Esophagus squamous epithelium (tissue), 4 donors: ENCODE results near the gene LARP4B.

Experiments used
- POLR2A ChIP-seq, 4 donors: fragments of 450-650 bp; IDR thresholded peaks; one replicate each; pipeline ENCODE4 v1.6.1; 2017; ENCODE audit warnings: antibody characterized with exemption in 4 of 4, mild to moderate bottlenecking in 4 of 4, moderate library complexity in 3 of 4
- TF ChIP-seq, protein P1 (sequence below), 6 experiments: fragments of 450-650 bp in 4 of 6; fragments of 200-600 bp in 2 of 6; sonication (generic) in 2 of 6; IDR thresholded peaks; one replicate each; pipeline ENCODE4 v1.5.1; 2016 to 2019; ENCODE audit warnings: antibody characterized with exemption in 6 of 6, mild to moderate bottlenecking in 4 of 6, moderate library complexity in 4 of 6

DNA sequence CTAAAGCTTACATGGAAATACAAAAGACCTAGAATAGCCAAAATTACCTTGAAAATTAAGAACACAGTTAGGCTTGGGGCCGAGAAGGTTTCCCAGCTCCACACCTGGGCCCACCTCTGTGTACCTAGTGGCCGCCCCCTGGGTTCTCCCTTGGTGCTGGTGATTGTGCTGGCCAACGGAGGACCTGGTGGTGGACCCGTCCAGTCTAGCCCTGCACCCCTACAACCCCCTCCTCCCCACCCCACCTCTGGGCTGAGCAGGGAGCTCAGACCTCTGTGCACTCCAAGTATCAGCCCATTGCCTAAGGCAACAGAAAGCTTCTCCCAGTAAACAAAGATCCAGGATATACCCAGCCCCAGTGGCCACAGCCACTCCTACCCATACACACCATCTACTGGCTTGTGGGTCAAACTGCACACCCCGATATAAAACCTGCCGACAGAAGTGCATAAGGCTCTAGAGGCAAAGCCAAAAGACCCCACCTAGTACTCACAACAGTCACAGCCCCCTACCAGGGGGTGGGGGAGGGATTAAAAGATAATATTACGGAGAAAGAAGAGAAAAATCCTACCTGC lies 137.0 kb downstream of the LARP4B start:
- TF ChIP-seq POLR2A (IDR thresholded peaks at IDR 0.05) = no peak
- TF ChIP-seq, protein P1, sequence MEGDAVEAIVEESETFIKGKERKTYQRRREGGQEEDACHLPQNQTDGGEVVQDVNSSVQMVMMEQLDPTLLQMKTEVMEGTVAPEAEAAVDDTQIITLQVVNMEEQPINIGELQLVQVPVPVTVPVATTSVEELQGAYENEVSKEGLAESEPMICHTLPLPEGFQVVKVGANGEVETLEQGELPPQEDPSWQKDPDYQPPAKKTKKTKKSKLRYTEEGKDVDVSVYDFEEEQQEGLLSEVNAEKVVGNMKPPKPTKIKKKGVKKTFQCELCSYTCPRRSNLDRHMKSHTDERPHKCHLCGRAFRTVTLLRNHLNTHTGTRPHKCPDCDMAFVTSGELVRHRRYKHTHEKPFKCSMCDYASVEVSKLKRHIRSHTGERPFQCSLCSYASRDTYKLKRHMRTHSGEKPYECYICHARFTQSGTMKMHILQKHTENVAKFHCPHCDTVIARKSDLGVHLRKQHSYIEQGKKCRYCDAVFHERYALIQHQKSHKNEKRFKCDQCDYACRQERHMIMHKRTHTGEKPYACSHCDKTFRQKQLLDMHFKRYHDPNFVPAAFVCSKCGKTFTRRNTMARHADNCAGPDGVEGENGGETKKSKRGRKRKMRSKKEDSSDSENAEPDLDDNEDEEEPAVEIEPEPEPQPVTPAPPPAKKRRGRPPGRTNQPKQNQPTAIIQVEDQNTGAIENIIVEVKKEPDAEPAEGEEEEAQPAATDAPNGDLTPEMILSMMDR (IDR thresholded peaks at IDR 0.05) = no peak
